ENCODE measurements around the gene RNF144A.

The RNF144A gene

GRCh38 chr2:6879011-6879410, 38.2 kb upstream of the RNF144A start:
- Histone ChIP-seq H3K4me2 (ENCODE audit: low read depth, low read length, poor library complexity, severe bottlenecking) (peak overlapping the region; percentile 83), H3F3A (ENCODE audit: low read depth) (peaks cover 12% of the 10 kb centered on the region), H3K9me2 (replicated peaks; ENCODE audit: low read depth, low read length) (no peaks in the 10 kb centered on the region), H3K79me2 (ENCODE audit: insufficient read depth, low read length) (no peaks in the 10 kb centered on the region), H3K9ac (ENCODE audit: low read depth, low read length, poor library complexity, severe bottlenecking) (peak overlapping the region; percentile 73), H2AFZ (ENCODE audit: low read length) (no peak overlapping the region), H3K27me3 (ENCODE audit: insufficient read depth, low read length, poor library complexity, severe bottlenecking) (no peaks in the 10 kb centered on the region), H4K20me1 (ENCODE audit: insufficient read depth, low read length, poor library complexity, severe bottlenecking) (no peaks in the 10 kb centered on the region), H3K9me3 (ENCODE audit: insufficient read depth, low read depth, low read length) (peaks cover 5% of the 10 kb centered on the region; the same call in 1 of the 2 replicates), H3K4me1 (ENCODE audit: insufficient read depth, low read length, poor library complexity, severe bottlenecking) (peaks cover 74% of the 10 kb centered on the region), H3K36me3 (ENCODE audit: insufficient read depth, low read length) (no peaks in the 10 kb centered on the region), H3K4me3 (ENCODE audit: low read length, poor library complexity, severe bottlenecking) (peak overlapping the region; percentile 72)
- TF ChIP-seq, protein P1, sequence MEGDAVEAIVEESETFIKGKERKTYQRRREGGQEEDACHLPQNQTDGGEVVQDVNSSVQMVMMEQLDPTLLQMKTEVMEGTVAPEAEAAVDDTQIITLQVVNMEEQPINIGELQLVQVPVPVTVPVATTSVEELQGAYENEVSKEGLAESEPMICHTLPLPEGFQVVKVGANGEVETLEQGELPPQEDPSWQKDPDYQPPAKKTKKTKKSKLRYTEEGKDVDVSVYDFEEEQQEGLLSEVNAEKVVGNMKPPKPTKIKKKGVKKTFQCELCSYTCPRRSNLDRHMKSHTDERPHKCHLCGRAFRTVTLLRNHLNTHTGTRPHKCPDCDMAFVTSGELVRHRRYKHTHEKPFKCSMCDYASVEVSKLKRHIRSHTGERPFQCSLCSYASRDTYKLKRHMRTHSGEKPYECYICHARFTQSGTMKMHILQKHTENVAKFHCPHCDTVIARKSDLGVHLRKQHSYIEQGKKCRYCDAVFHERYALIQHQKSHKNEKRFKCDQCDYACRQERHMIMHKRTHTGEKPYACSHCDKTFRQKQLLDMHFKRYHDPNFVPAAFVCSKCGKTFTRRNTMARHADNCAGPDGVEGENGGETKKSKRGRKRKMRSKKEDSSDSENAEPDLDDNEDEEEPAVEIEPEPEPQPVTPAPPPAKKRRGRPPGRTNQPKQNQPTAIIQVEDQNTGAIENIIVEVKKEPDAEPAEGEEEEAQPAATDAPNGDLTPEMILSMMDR (conservative IDR thresholded peaks at IDR 0.05; ENCODE audit: low read length): no peak
- TF ChIP-seq EZH2phosphoT487 (IDR thresholded peaks at IDR 0.05; ENCODE audit: borderline replicate concordance): no peak

GRCh38 chr2:6880200-6880733, 36.9 kb upstream of the RNF144A start:
- Histone ChIP-seq H3K9ac (ENCODE audit: low read depth, low read length, poor library complexity, severe bottlenecking) (peak overlapping the region; percentile 73), H3K9me3 (ENCODE audit: insufficient read depth, low read depth, low read length) (no peaks in the 10 kb centered on the region), H3K4me1 (ENCODE audit: insufficient read depth, low read length, poor library complexity, severe bottlenecking) (peaks cover 74% of the 10 kb centered on the region), H3F3A (ENCODE audit: low read depth) (peaks cover 12% of the 10 kb centered on the region), H3K9me2 (replicated peaks; ENCODE audit: low read depth, low read length) (no peaks in the 10 kb centered on the region), H2AFZ (ENCODE audit: low read length) (no peak overlapping the region; the same call in 1 of the 2 replicates), H3K4me2 (ENCODE audit: low read depth, low read length, poor library complexity, severe bottlenecking) (peak overlapping the region; percentile 83), H4K20me1 (ENCODE audit: insufficient read depth, low read length, poor library complexity, severe bottlenecking) (no peaks in the 10 kb centered on the region), H3K79me2 (ENCODE audit: insufficient read depth, low read length) (no peaks in the 10 kb centered on the region), H3K27me3 (ENCODE audit: insufficient read depth, low read length, poor library complexity, severe bottlenecking) (no peaks in the 10 kb centered on the region), H3K4me3 (ENCODE audit: low read length, poor library complexity, severe bottlenecking) (peak overlapping the region; percentile 72), H3K36me3 (ENCODE audit: insufficient read depth, low read length) (no peaks in the 10 kb centered on the region)
- TF ChIP-seq, protein P1 (conservative IDR thresholded peaks at IDR 0.05; ENCODE audit: low read length): no peak
- TF ChIP-seq EZH2phosphoT487 (IDR thresholded peaks at IDR 0.05; ENCODE audit: borderline replicate concordance): no peak

DNA sequence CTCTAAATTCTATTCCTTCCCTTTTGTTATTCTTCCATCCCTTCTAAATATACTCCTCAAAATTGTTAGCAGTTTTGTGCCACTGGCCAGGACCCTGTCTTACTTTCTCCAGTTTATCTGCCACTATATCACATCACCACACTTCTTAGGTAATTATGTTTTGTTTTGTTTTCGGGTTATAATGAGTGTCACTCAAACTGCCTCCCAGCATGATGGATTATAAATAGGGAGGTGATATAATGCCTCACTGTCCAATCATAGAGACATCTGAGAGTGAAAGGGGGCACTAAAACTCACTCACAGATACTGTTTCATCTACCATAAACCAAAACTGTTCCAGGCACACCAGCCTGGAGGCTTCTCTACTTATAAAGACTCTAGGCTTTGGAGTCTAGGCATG, 36.2 kb upstream of the RNF144A start:
- TF ChIP-seq, protein P1 (conservative IDR thresholded peaks at IDR 0.05; ENCODE audit: low read length): no peak
- no peak for TF ChIP-seq EZH2phosphoT487 (IDR thresholded peaks at IDR 0.05; ENCODE audit: borderline replicate concordance)
- Histone ChIP-seq H3K4me3 (ENCODE audit: low read length, poor library complexity, severe bottlenecking) (peak overlapping the region; percentile 61), H3K27me3 (ENCODE audit: insufficient read depth, low read length, poor library complexity, severe bottlenecking) (no peaks in the 10 kb centered on the region)

More for the DNA sequence above, 36.2 kb upstream of the RNF144A start:
- Histone ChIP-seq H3K9me3 (ENCODE audit: insufficient read depth, low read depth, low read length) (no peaks in the 10 kb centered on the region), H4K20me1 (ENCODE audit: insufficient read depth, low read length, poor library complexity, severe bottlenecking) (no peaks in the 10 kb centered on the region), H3K36me3 (ENCODE audit: insufficient read depth, low read length) (no peaks in the 10 kb centered on the region), H2AFZ (ENCODE audit: low read length) (peak overlapping the region; percentile 45; the same call in 1 of the 2 replicates), H3K9ac (ENCODE audit: low read depth, low read length, poor library complexity, severe bottlenecking) (peak overlapping the region; percentile 60), H3K9me2 (replicated peaks; ENCODE audit: low read depth, low read length) (no peaks in the 10 kb centered on the region), H3K4me2 (ENCODE audit: low read depth, low read length, poor library complexity, severe bottlenecking) (peak overlapping the region; percentile 80), H3K4me1 (ENCODE audit: insufficient read depth, low read length, poor library complexity, severe bottlenecking) (peaks cover 72% of the 10 kb centered on the region), H3K79me2 (ENCODE audit: insufficient read depth, low read length) (no peaks in the 10 kb centered on the region), H3F3A (ENCODE audit: low read depth) (peaks cover 12% of the 10 kb centered on the region)
